KBM-7 (cell line): ENCODE data around the gene FXYD6.
A peak's percentile ranks its signal among the peaks of the same experiment; 100 is the strongest.

ENCODE experiments used
- DNase-seq: peaks from one replicate; pipeline ENCODE4 v3.0.0-alpha.2; 2015
- in situ Hi-C: fragments of 300-500 bp; cut with MboI; formaldehyde crosslinking; loops from 2 replicates; pipeline ENCODE4 v1.14.3; 2020; ENCODE audit warnings: low sequenced_read_pairs, low pct_unique_long_range_greater_than_20kb, mixed read lengths

The FXYD6 gene

GRCh38 chr11:117825538-117826189, 50.8 kb downstream of the FXYD6 start:
- in situ Hi-C loops, result loop anchor here (25.0 kb wide), 1 partner anchor 237 kb away; no protein-coding TSS in a partner anchor
- DNase-seq, result no peak

- no peak for DNase-seq
- in situ Hi-C loops, result loop anchor here (25.0 kb wide), 1 partner anchor 237 kb away; no protein-coding TSS in a partner anchor
Measured at GRCh38 chr11:117824571-117825537, 51.6 kb downstream of the FXYD6 start, which contains the start of gene FXYD2. FXYD2 (minus strand) TSS chr11:117824744; CDS start chr11:117824678, 66 bp downstream.

- in situ Hi-C loops, result no loop called here
- DNase-seq, result peak; percentile 67
Measured at GRCh38 chr11:117823946-117824420, 52.5 kb downstream of the FXYD6 start.

DNA sequence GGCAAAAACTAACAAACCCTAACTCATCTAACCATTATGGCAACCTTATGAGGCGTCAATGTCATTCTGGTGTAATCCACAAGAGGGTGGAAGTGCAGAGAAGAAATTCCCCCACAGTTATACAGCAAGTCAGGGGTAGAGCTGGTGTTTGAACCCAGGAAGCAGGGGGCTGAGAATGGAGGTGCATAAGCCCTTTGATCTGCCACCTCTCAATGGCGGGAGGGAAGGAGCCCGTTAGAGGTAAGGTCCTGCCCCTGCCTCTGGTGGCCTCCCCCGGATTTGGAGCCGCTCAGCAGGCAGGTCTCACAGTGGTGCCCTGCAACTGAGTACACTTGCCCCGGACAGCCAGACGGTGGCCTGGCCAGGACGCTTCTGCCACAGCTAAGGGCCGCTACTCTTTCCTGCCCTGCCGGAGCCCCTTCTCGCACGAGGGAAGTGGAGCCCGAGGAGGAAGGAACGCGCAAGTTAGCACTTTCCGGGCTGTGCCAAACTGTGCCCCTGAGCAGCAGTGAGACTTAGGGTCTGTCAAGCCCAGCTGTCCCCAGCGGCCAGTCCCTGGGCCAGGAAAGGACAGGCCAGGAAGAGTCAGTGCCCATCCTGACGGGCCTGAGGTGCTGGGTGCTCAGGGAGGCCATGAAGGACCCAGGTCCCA, 53.0 kb downstream of the FXYD6 start:
- DNase-seq, result peak; percentile 48
- in situ Hi-C loops, result no loop called here

- DNase-seq, result no peak
- in situ Hi-C loops, result no loop called here
Measured at GRCh38 chr11:117822074-117823033, 54.1 kb downstream of the FXYD6 start.

DNA sequence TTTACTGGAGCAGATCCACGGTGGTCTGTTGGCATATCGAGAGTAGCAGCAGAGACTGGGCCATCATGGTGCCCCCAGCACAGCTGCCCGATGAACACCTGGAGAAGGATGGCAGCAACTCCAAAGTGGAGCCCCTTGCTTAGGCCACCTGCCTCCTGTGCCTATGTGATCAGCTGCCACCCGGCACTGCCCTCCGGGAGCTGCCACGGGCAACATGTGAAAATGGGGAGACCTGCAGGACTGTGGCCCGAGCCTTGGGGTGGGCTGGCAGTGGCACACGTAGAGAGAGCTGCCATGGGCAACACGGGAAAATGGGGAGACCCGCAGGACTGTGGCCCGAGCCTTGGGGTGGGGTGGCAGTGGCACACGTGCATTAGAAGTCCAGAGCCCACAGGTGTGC, 55.0 kb downstream of the FXYD6 start:
- in situ Hi-C loops, result no loop called here
- DNase-seq, result no peak

- in situ Hi-C loops, result no loop called here
Measured at GRCh38 chr11:117820516-117820915, 55.9 kb downstream of the FXYD6 start.

DNA sequence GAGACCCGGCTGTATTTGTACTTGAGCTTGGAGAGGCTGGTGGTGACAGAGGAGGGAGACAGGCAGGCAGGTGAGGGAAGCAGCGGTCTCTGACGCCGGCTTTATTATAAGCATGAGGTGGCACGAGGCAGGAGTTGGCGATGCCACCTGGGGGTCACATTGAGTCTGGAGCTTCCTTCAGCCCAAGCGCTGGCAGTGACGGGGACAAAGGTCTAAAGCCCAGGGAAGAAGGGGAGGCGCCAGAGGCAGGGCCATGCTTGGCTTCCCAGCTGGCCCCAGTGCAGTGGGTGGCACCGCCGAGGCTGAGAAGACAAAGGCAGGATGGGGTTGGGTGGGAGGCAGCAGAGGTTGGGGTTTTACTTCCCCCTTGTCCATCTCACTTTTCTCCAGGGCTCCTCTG, 56.4 kb downstream of the FXYD6 start:
- no peak for DNase-seq
- in situ Hi-C loops, result no loop called here

More at GRCh38 chr11:117820516-117820915, 55.9 kb downstream of the FXYD6 start:
- DNase-seq, result no peak

- in situ Hi-C loops, result no loop called here
- peak; percentile 84 for DNase-seq
Measured at GRCh38 chr11:117819096-117820040, 57.1 kb downstream of the FXYD6 start.

DNA sequence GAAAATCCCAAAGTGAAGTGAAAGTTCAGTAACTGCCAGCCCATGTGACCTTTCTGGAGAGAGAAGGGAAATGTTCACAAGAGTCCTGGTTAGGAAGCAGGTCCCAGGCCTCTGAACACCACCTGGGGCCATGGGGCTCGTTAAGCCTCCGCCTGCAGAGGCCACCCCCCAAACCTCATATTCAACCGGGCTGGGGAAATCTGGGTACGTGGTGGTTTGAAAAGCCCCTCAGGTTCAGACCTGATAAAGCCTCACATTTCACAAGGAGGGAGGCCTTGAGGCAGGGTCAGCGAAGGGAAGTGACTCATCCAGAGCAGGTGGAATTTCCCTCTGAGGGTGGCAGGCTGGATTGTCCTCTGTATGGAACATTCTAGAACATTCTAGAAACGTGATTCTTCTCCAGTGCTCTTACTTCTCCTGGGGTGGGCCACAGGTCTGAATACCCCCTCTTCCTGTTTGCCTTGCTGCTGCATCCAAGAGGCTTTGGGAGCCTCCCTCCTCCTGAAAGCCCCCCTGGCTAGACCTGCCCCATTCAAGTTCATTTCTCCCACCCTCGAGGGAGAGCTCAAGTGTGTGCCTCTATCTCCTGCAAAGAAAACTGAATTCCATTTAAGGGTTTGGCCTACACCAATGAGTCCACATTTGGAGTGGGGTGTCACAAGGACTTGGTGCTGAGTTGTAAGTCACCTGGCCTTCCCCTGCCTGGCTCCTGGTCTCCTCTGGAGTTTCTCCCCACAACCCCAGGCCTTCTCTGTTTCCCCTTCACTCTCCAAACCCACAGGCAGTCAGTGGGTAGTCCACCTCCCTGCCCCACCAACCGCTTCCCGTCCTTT, 58.2 kb downstream of the FXYD6 start:
- in situ Hi-C loops, result no loop called here
- no peak for DNase-seq

GRCh38 chr11:117817368-117818040, 59.0 kb downstream of the FXYD6 start:
- in situ Hi-C loops, result no loop called here
- DNase-seq, result peak; percentile 85

- DNase-seq, result no peak
- in situ Hi-C loops, result no loop called here
Measured at GRCh38 chr11:117816846-117817367, 59.6 kb downstream of the FXYD6 start.

DNA sequence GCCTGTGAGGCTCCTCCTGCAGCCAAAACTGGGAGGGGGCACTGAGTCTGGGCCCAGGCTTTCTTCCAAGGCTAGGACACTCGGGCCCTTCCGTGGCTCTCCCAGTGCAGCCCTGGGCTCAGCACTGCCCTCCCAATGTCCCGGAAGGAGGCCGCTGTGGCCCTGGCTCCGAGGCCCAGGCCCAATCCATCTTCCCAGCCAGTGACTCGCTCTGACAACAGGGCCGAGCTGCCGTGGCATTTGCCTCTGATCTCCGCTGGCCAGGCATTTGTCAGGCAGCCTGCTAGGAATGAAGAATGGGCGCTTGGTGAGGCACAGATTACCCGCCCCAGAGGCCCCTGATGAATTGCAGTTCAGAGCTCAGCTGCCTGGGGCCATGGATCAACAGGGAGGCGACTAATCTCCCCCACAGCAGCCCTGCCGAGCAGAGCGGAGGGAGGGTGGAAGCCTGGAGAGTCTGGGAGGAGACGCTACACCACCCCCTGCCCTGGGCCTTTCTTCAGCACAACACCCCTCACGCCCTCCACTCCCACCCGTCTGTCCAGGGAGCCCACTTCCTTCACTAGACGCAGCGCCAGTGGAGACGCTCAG, 60.2 kb downstream of the FXYD6 start:
- no peak for DNase-seq
- in situ Hi-C loops, result no loop called here

DNA sequence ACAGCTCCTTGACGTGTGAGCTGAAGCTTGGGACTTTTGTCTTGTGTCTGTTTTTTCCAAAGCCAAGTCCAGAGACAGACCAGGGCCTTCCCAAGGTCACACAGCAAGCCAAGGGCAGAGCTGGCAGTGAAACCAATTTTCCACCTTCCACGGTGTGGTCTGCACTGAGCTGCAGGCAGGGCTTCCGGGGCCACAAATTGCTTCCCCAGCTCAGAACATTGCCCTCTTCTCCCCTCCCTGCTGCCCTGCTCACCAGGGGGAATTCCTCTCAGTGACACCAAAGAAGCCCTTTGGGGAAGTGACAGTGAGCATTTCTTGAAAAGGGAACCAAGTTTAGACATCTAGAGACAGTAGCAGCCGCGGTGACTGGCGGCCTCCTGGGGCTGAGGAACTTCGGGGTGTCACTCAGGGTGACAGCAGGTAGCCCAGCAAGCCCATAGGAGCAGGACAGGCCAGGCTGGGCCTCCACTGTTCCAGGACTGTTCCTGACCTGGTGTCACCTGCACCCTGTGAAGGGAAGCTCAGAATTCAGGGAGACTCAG, 61.1 kb downstream of the FXYD6 start:
- DNase-seq, result peak; percentile 85
- in situ Hi-C loops, result no loop called here

DNA sequence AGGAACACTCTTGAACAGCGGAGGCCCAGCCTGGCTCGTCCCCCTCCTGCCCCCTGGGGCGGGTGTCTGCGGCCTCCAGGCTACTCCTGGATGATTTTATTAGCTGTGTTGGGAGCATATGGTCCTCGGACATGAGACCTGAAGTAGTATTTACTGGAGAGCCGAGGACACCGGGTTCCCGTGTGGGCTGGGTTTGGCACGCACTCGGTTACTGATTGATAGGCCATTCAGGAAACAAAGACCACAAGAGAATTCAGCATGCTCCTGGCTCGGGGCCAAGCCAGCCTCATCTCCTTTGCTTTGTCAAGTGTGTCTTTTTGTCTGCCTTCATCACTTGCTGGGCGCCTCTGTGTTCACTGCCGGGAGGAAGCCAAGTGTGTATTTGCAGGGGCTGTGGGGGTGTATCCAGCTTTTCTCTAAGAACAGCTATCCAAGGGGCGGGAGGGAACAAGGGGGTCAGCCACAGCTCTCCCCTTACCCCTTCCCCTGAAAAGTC, 61.6 kb downstream of the FXYD6 start:
- DNase-seq, result peak; percentile 90
- in situ Hi-C loops, result no loop called here
